Esophagus squamous epithelium (tissue), 4 donors: ENCODE data around the gene BIRC2.

Experiments used
- POLR2A ChIP-seq, 4 donors: fragments of 450-650 bp; IDR thresholded peaks; one replicate each; pipeline ENCODE4 v1.6.1; 2017; ENCODE audit warnings: antibody characterized with exemption in 4 of 4, mild to moderate bottlenecking in 4 of 4, moderate library complexity in 3 of 4
- TF ChIP-seq, protein P1 (sequence below), 6 experiments: fragments of 450-650 bp in 4 of 6; fragments of 200-600 bp in 2 of 6; sonication (generic) in 2 of 6; IDR thresholded peaks; one replicate each; pipeline ENCODE4 v1.5.1; 2016 to 2019; ENCODE audit warnings: antibody characterized with exemption in 6 of 6, mild to moderate bottlenecking in 4 of 6, moderate library complexity in 4 of 6

DNA sequence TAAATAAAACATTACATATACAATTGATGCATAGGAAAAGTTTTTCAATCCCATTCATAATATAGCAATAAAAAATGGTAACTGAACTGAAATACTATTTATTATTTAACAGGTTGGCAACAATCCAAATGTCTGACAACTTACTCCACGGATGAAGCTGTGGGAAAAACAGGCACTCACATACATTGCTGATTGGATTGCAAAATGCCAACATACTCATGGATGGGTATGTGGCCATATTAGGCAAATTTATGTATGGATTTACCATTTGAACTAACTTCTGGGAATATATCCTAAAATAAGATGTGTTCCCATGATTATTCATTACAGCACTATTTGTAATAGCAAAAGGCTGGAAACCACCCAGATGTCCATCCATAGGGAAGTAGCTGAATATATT, 3.2 kb upstream of the BIRC2 start:
- TF ChIP-seq, protein P1, sequence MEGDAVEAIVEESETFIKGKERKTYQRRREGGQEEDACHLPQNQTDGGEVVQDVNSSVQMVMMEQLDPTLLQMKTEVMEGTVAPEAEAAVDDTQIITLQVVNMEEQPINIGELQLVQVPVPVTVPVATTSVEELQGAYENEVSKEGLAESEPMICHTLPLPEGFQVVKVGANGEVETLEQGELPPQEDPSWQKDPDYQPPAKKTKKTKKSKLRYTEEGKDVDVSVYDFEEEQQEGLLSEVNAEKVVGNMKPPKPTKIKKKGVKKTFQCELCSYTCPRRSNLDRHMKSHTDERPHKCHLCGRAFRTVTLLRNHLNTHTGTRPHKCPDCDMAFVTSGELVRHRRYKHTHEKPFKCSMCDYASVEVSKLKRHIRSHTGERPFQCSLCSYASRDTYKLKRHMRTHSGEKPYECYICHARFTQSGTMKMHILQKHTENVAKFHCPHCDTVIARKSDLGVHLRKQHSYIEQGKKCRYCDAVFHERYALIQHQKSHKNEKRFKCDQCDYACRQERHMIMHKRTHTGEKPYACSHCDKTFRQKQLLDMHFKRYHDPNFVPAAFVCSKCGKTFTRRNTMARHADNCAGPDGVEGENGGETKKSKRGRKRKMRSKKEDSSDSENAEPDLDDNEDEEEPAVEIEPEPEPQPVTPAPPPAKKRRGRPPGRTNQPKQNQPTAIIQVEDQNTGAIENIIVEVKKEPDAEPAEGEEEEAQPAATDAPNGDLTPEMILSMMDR (IDR thresholded peaks at IDR 0.05) = no peak
- TF ChIP-seq POLR2A (IDR thresholded peaks at IDR 0.05) = no peak
